Endodermal cell (in vitro differentiated cells): ENCODE measurements around the gene COL4A4. TPM values are rescaled to one million over a fixed set of nuclear protein-coding genes. Genes with fewer than 3 reads are reported as not detected.

Experiments used
- DNase-seq: peaks from one replicate; pipeline ENCODE4 v3.0.0-alpha.2; 2017
- H3K27ac ChIP-seq: 2 replicates; pipeline ENCODE4 v1.5.1; 2013; ENCODE audit warnings: mild to moderate bottlenecking, low read depth, low read length, moderate library complexity
- H3K27me3 ChIP-seq: 2 replicates; pipeline ENCODE4 v1.6.1; 2013; ENCODE audit warnings: mild to moderate bottlenecking, low read length, moderate library complexity; ENCODE audit not compliant: insufficient read depth, control insufficient read depth, poor library complexity, severe bottlenecking
- H3K36me3 ChIP-seq: 2 replicates; pipeline ENCODE4 v1.7.0; 2013; ENCODE audit warnings: mild to moderate bottlenecking, low read length, moderate library complexity; ENCODE audit not compliant: control insufficient read depth, insufficient read depth
- H3K4me1 ChIP-seq: one replicate; pipeline ENCODE4 v1.7.0; 2013; ENCODE audit warnings: low read length; ENCODE audit not compliant: control insufficient read depth, insufficient read depth
- H3K4me3 ChIP-seq: 2 replicates; pipeline ENCODE4 v1.5.1; 2013; ENCODE audit warnings: mild to moderate bottlenecking, low read length, moderate library complexity
- H3K9ac ChIP-seq: 2 replicates; pipeline ENCODE4 v1.6.1; 2013; ENCODE audit warnings: mild to moderate bottlenecking, low read length, moderate library complexity; ENCODE audit not compliant: poor library complexity, severe bottlenecking; ENCODE audit errors: extremely low read depth
- H3K9me3 ChIP-seq: 2 replicates; pipeline ENCODE4 v1.6.1; 2013; ENCODE audit warnings: mild to moderate bottlenecking, low read length, moderate library complexity; ENCODE audit not compliant: control insufficient read depth
- H3K27ac Mint-ChIP-seq: 2 replicates; pipeline ENCODE4 v1.8.0; 2020; ENCODE audit warnings: mixed read lengths
- H3K27me3 Mint-ChIP-seq: 2 replicates; pipeline ENCODE4 v1.8.0; 2021; ENCODE audit warnings: mild to moderate bottlenecking, mixed read lengths; ENCODE audit not compliant: insufficient read depth
- H3K36me3 Mint-ChIP-seq: 2 replicates; pipeline ENCODE4 v1.8.0; 2020; ENCODE audit warnings: low read depth, mixed read lengths
- H3K4me1 Mint-ChIP-seq: 2 replicates; pipeline ENCODE4 v1.8.0; 2020; ENCODE audit warnings: mixed read lengths
- H3K4me3 Mint-ChIP-seq: 2 replicates; pipeline ENCODE4 v1.8.0; 2020; ENCODE audit warnings: mild to moderate bottlenecking, moderate library complexity, mixed read lengths
- H3K9me3 Mint-ChIP-seq: 2 replicates; pipeline ENCODE4 v1.8.0; 2020; ENCODE audit warnings: mild to moderate bottlenecking, mixed read lengths
- WGBS, 2 experiments: methylation state at CpG; one replicate each; pipeline versions ENCODE4 v1.1.5 to v1.1.7; 2013; ENCODE audit warnings: missing lambda C conversion rate in 2 of 2, mixed read lengths in 1 of 2; ENCODE audit not compliant: insufficient coverage in 1 of 2, insufficient read length in 1 of 2; 5-methylcytosine and 5-hydroxymethylcytosine counted together
- total RNA-seq, 2 donors: library from RNA; stranded (reverse); fragmentation: NEBNext Ultra II Directional in 1 of 2; extraction: Animal tissue kit (Norgen Biotek cat#: 25700) in 1 of 2; gene quantifications; 2 replicates in 1 of 2; 3 replicates in 1 of 2; pipeline ENCODE4 v1.2.1, GENCODE V29; 2021
- TF ChIP-seq, protein P1 (sequence below): fragments of 200-600 bp; sonication (generic); conservative IDR thresholded peaks from 2 replicates; pipeline ENCODE4 v1.5.0; 2021; ENCODE audit warnings: antibody characterized with exemption, mild to moderate bottlenecking

COL4A4 gene
- total RNA-seq, 2 donors from 2014 or later, result 2.2 to 2.9 TPM

DNA sequence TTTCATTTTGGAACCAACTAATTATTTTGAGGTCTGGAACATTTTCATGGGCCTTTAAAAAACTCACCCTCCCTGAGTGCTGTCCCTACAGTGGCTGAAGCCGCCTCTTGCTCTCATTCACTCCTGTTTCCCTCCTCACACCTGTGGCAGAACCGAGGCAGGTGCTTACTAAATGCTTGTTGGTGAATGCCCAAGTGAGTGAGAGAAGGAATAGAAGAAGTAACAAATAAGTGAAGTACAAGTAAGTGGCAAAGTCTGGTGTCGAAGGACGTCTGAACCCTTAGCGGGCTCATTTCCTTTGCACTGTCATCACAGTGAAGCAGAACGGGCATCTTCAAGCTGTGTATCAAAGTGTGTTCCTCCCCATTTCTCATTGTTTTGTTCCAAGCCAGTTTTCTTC, 192.9 kb downstream of the COL4A4 start:
- Mint-ChIP-seq H3K9me3 (peaks cover 2% of the 10 kb centered on the region), H3K4me3 (no peak overlapping the region), H3K27ac (no peak overlapping the region), H3K36me3 (peaks cover 2% of the 10 kb centered on the region), H3K4me1 (peaks cover 4% of the 10 kb centered on the region), H3K27me3 (no peaks in the 10 kb centered on the region)
- WGBS, 2 experiments, result 90 to 91% methylated on average over 4 to 6 of the region's 6 CpGs
- no peak for DNase-seq
- no peaks in the 10 kb centered on the region for H3K36me3 ChIP-seq
- H3K9me3 ChIP-seq, result no peaks in the 10 kb centered on the region
- peaks cover 5% of the 10 kb centered on the region for H3K4me1 ChIP-seq
- H3K27me3 ChIP-seq, result no peaks in the 10 kb centered on the region
- H3K27ac ChIP-seq, result no peak overlapping the region
- H3K9ac ChIP-seq, result no peak overlapping the region
- no peak overlapping the region for H3K4me3 ChIP-seq
- TF ChIP-seq, protein P1, sequence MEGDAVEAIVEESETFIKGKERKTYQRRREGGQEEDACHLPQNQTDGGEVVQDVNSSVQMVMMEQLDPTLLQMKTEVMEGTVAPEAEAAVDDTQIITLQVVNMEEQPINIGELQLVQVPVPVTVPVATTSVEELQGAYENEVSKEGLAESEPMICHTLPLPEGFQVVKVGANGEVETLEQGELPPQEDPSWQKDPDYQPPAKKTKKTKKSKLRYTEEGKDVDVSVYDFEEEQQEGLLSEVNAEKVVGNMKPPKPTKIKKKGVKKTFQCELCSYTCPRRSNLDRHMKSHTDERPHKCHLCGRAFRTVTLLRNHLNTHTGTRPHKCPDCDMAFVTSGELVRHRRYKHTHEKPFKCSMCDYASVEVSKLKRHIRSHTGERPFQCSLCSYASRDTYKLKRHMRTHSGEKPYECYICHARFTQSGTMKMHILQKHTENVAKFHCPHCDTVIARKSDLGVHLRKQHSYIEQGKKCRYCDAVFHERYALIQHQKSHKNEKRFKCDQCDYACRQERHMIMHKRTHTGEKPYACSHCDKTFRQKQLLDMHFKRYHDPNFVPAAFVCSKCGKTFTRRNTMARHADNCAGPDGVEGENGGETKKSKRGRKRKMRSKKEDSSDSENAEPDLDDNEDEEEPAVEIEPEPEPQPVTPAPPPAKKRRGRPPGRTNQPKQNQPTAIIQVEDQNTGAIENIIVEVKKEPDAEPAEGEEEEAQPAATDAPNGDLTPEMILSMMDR, result no peak

DNA sequence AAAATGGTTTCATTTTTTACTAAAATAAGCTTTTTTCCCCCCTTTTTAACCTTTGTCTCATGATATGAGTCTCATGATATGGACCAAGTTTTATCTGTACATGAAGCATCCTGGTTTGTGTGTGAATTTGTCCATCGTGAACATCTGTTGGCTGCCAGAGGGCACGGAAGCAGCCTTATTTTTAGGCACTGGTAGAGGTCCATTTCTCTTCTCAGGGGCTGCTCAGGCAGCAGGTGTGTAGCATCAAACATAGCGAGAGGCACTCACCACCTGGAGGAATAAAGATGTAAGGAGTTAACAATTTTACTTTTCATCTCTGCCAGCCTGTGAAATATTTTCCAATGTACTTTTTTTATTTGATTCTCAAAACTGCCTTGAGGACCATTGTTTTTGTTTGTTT, 193.6 kb downstream of the COL4A4 start:
- TF ChIP-seq, protein P1, result no peak
- 96 to 100% methylated on average over 2 to 3 of the region's 3 CpGs for WGBS, 2 experiments
- Histone ChIP-seq H3K27ac (no peak overlapping the region), H3K9me3 (no peaks in the 10 kb centered on the region), H3K27me3 (no peaks in the 10 kb centered on the region), H3K4me3 (no peak overlapping the region), H3K9ac (no peak overlapping the region), H3K36me3 (no peaks in the 10 kb centered on the region), H3K4me1 (peaks cover 5% of the 10 kb centered on the region)
- no peak for DNase-seq
- Mint-ChIP-seq H3K27ac (no peak overlapping the region), H3K4me3 (no peak overlapping the region), H3K36me3 (peaks cover 2% of the 10 kb centered on the region), H3K27me3 (no peaks in the 10 kb centered on the region), H3K9me3 (peaks cover 2% of the 10 kb centered on the region), H3K4me1 (peaks cover 4% of the 10 kb centered on the region)

DNA sequence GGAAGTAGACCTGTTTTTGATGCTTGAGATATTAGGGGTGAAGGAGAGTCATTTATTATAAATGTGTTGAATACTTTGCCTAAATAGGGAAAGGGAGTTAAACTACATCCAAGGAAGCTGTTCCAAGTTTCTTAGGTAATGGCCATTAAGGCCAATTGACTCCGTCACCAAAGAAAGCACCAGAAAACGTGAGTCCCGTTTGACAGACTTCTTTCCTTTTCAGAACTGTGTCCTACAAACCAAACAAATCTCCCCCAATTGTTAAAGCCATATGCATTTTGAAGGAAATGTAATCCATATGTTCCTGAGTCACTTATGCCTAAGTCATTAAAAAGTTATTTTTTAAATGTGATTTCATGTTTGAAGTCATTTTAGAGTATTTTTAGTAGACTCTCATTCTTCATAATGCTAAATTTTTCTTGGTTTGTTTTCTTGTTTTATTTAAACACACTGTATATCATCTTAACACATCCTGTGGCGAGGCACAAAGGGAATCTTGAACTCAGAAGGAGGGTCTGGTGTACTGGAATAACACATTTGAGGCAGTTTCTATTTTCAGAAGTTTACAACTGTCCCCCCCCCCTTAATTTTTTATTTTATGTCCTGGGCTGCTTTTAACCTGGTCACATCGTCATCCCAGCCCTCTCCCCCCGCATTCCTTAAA, 194.5 kb downstream of the COL4A4 start:
- Histone ChIP-seq H3K4me3 (no peak overlapping the region), H3K9ac (no peak overlapping the region), H3K27ac (no peak overlapping the region), H3K4me1 (peaks cover 5% of the 10 kb centered on the region), H3K9me3 (no peaks in the 10 kb centered on the region), H3K27me3 (no peaks in the 10 kb centered on the region), H3K36me3 (no peaks in the 10 kb centered on the region)
- DNase-seq, result no peak
- peaks cover 2% of the 10 kb centered on the region for H3K36me3 Mint-ChIP-seq
- H3K27me3 Mint-ChIP-seq, result no peaks in the 10 kb centered on the region
- peaks cover 2% of the 10 kb centered on the region for H3K9me3 Mint-ChIP-seq
- 89% methylated on average over 6 of the region's 6 CpGs; no CpG with 5 or more reads in 1 of the 2 experiments for WGBS, 2 experiments
- H3K27ac Mint-ChIP-seq, result no peak overlapping the region
- H3K4me3 Mint-ChIP-seq, result no peak overlapping the region
- peaks cover 4% of the 10 kb centered on the region for H3K4me1 Mint-ChIP-seq
- TF ChIP-seq, protein P1, result no peak
